HG03039 (cell line): ENCODE measurements around the gene MED8.
"Not testable (repeated sequence)": the region's sequence is repeated elsewhere in the genome, so short reads cannot be mapped to it uniquely, and the experiment has no call there.

Experiments
- ATAC-seq: cut with Tn5 transposase; IDR thresholded peaks from one replicate; pipeline ENCODE4 v1.9.1; 2021; ENCODE audit warnings: mild to moderate bottlenecking, moderate library complexity; ENCODE audit not compliant: unreplicated experiment

MED8 gene

GRCh38 chr1:43386676-43387075 lies 2.9 kb downstream of the MED8 start:
- no peak for ATAC-seq

GRCh38 chr1:43383449-43383848 lies 6.2 kb downstream of the MED8 start:
- no peak for ATAC-seq

- ATAC-seq = no peak
These were observed 7.4 kb downstream of the MED8 start for GRCh38 chr1:43382027-43382779.

GRCh38 chr1:43381612-43382011 lies 8.0 kb downstream of the MED8 start:
- ATAC-seq = no peak

- no peak for ATAC-seq
These were observed 10.1 kb downstream of the MED8 start for GRCh38 chr1:43379476-43379875.

GRCh38 chr1:43377831-43378230 lies 11.8 kb downstream of the MED8 start:
- no peak for ATAC-seq

GRCh38 chr1:43376723-43377235 lies 12.8 kb downstream of the MED8 start:
- no peak for ATAC-seq

- ATAC-seq = no peak
These were observed 16.3 kb downstream of the MED8 start for GRCh38 chr1:43373066-43373940.

- ATAC-seq = no peak
These were observed 17.4 kb downstream of the MED8 start for GRCh38 chr1:43372172-43372571.

GRCh38 chr1:43370564-43370963 lies 19.0 kb downstream of the MED8 start:
- no peak for ATAC-seq

- not testable (repeated sequence) for ATAC-seq
These were observed 19.8 kb downstream of the MED8 start for GRCh38 chr1:43369779-43370178.

GRCh38 chr1:43368646-43369020 lies 21.0 kb downstream of the MED8 start:
- no peak for ATAC-seq

GRCh38 chr1:43367904-43368645 lies 21.5 kb downstream of the MED8 start, which contains the start of gene ELOVL1:
Gene ELOVL1, minus strand, starts transcription at chr1:43368011. Its CDS starts 2,402 bp downstream, at chr1:43365609.
- peak; percentile 69 for ATAC-seq

GRCh38 chr1:43367026-43367903 lies 22.3 kb downstream of the MED8 start:
- ATAC-seq = peak; percentile 29

GRCh38 chr1:43366601-43367025 lies 23.0 kb downstream of the MED8 start:
- no peak for ATAC-seq

GRCh38 chr1:43366179-43366578 lies 23.4 kb downstream of the MED8 start:
- ATAC-seq = no peak

GRCh38 chr1:43365678-43366077 lies 23.9 kb downstream of the MED8 start:
- no peak for ATAC-seq

- no peak for ATAC-seq
These were observed 25.6 kb downstream of the MED8 start for GRCh38 chr1:43363935-43364525.

- no peak for ATAC-seq
These were observed 26.2 kb downstream of the MED8 start for GRCh38 chr1:43363283-43363934.
